GM15510 (cell line): ENCODE data around the gene SCYGR4.
"Not testable (repeated sequence)": the region's sequence is repeated elsewhere in the genome, so short reads cannot be mapped to it uniquely, and the experiment has no call there.

Experiments
- POLR2A ChIP-seq: IDR thresholded peaks from 3 replicates; pipeline ENCODE4 v1.6.1; 2011; ENCODE audit warnings: borderline replicate concordance; ENCODE audit not compliant: insufficient read length; ENCODE audit errors: extremely low read depth

SCYGR4 gene

GRCh38 chr2:227632827-227633226 lies 15.5 kb downstream of the SCYGR4 start:
- TF ChIP-seq POLR2A: no peak

DNA sequence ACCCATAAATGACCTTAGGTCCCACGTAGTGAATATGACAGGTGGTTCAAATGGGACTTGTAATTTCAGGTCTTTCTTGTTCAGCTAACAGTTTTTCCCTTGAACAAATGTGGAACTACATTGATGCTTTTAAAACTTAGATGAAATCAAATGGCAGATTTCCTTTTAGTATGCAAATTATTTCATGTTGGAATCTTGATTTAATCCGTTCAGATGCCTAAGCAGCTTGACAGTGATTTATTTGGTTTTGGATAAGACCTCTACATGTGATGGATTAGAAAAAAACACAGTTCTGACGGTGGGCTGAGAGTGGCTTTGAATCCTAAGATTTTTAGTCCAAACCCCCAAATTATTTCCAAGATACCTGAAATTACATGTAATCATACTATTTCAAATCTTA lies 16.9 kb downstream of the SCYGR4 start:
- TF ChIP-seq POLR2A: no peak

DNA sequence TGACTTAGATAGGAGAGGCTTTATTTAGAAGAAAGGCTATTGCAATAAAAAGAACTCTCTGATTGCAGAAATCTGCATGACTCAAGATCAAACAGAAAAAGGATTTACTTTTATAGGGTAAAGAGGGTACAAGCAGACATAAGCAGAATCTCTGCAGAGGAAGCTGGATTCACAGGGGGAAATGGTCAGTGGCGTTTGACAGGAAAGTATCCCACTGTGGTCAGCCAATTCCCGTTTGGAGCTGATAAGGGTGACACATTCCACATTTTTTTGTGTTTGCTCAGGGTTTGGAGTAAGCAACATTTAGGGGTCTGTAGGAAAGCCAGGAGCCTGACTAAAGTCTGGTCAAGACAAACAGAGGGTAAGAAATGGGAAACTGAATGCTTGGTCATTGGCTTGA lies 25.4 kb downstream of the SCYGR4 start:
- no peak for TF ChIP-seq POLR2A

GRCh38 chr2:227643990-227644551 lies 26.8 kb downstream of the SCYGR4 start:
- no peak for TF ChIP-seq POLR2A

DNA sequence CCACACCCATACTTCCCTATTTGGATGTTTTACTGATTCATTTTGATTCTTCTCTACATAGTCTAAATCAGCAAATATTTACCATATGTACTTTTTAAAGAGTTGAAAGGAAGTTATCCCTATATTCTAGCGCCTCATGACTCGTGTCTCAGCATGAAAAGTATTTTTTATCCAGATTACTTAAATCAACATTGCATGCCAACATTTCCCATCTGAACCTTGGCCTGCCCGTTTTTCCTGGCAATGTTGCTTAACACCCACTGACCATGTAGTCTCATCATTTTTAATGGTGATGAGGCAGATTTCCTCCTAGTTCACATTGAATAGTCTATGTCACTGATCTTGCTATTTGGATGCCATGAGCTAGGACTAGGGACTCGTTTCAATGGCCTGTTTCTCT lies 36.1 kb downstream of the SCYGR4 start:
- TF ChIP-seq POLR2A: no peak

GRCh38 chr2:227654426-227654825 lies 37.1 kb downstream of the SCYGR4 start:
- no peak for TF ChIP-seq POLR2A

DNA sequence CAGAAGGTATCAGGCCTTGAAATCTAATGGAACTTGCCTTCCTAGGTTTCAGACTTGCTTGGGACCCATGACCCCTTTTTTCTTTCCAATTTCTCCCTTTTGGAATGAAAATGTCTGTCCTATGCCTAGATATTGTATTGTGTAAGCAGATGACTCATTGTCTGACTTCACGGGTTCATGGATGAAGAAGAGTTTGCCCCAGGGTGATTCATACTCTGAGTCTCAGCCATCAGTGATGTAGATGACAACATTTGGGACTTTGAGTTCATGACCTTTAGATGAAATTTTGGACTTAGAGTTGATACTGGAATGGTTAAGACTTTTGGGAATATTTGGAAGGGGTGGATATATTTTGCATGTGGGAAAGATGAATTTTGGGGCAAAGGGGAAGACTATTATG lies 38.2 kb downstream of the SCYGR4 start:
- TF ChIP-seq POLR2A: no peak

DNA sequence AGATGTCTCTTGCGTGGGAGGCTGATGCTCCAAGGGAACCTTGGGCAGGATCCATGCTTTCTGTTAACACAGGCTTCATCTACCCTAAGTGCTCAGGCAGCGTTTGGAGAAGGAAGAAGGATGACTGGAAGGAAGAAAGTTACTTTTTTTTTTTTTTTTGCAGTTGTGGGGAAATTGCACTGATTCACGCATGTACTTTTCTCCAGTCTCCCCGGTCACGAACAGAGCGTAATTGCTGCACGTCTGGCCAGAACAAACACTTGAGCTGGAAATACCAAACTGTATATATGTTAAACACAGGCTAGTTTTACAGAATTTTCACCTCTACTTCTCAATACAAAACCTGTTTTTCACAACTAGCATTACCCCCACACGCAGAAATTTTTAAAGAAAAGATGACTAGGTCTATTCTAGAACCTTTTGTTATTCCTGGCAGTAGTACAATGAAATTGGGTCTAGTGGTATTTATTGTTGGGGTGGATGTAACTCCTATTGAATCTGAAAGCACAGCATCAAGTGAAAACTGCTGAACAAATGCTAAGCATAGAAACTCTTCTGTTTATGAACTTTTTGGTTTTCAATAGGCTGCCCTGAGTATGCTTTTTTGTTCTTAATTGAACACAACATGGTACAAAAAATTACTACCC lies 40.0 kb downstream of the SCYGR4 start:
- TF ChIP-seq POLR2A: no peak

DNA sequence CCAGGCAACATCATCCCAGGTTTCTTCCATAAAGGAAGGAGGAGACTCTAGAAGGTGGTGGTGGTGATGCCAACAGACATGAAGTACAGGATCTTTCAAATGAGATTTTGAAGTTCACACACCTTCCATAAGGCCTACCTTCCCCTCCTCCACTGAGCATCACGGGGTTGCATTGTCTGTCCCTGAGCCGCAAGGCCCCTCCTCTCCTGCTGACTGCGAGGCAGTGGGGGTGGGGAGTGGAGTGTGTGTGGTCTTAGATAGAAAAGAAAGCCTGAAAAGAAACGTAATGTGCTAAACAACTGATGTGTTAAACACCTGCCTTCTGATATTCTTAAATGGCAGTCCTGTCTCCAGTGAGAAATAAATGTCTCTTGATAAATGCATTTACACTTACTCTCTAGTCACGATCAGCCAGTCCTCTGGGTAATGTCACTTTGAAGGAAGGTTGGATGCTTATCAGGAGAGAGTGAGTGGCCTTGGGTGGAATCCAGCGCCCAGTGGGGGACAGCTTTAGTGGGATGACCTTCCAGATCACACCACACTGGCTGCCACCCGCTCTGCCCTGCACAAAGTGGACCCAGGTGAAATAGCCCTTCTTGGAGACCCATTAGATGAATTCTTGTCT lies 43.8 kb downstream of the SCYGR4 start:
- no peak for TF ChIP-seq POLR2A

DNA sequence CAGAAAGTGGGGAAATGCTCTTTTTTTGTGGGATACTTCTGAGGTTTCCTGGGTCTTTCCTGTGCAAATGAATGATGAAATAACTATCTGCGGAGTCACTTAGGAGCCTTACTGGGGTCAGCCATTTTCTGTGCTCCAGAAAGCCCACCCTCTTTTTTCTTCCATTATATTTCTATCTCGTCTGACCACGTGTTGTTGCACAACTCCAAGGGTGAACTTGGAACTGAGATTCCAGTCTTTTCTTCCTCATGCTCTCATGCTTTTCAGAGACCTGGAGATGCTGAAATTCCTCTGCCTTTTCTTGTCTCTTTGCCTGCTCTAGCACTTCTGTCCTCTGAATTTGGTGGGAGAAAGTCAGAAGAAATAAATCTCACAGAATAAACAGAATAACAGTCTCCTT lies 44.5 kb downstream of the SCYGR4 start:
- no peak for TF ChIP-seq POLR2A

DNA sequence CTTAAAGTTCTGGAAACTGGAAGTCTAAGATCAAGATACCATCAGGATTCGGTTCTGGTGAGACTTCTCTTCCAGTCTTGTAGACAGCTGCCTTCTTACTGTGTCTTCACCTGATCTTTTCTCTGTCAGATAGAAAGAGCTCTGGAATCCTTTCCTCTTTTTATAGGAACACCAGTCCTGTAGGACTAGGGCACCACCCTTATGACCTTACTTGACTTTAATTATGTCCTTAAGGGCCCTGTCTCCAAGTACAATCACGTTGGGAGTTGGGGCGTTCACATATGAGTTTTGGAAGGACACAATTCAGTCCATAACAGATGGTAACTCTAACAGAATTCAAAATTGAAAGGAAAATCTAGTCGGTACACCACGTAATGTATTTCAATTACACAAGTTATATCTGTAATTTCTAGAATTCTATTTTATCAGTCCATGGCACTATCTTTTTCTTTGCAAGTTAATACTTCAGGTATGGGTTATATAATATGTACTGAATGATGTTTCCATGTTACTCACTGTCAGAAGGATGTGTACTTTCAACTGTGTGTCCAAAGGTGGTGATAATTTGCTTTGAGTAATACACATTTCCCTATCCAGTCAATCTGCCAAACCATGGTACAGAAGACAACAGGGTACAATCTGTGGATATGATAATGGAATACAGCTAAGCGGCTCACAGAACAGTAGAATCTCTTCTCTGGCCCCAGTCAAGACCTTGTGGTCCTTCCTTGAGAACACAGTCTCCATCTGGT lies 48.1 kb downstream of the SCYGR4 start:
- no peak for TF ChIP-seq POLR2A

GRCh38 chr2:227666631-227667170 lies 49.4 kb downstream of the SCYGR4 start, which contains the start of gene SCYGR5:
Gene SCYGR5 (plus strand): TSS chr2:227666804. CDS start chr2:227666804, 0 bp downstream.
- not testable (repeated sequence) for TF ChIP-seq POLR2A
